ENCODE data around the gene HTT-AS.

- TF ChIP-seq POLR2A (IDR thresholded peaks at IDR 0.05) = no peak
- TF ChIP-seq CTCF (IDR thresholded peaks at IDR 0.05) = no peak
These were observed 29.2 kb downstream of the HTT-AS start for GRCh38 chr4:3044870-3045819.

Data from esophagus squamous epithelium (tissue), 4 donors.